ENCODE measurements around the gene CAGE1. TPM values are rescaled to one million over a fixed set of nuclear protein-coding genes. Genes with fewer than 3 reads are reported as not detected.

The CAGE1 gene
- total RNA-seq (not detected), polyA plus RNA-seq (not detected)
- long read RNA-seq, donor 1 = 0 reads
- long read RNA-seq, donor 2, partial matches to known transcripts = 188 of 198 reads
- long read RNA-seq, donor 2, other reads (novel, unspliced or antisense) = 10 of 198 reads
- long read RNA-seq, donor 3 = 0 reads

- DNase-seq = peak; percentile 91 to 96 (median 92)
- 0 to 1% (median 1%) methylated on average over 60 to 62 of the region's 62 CpGs for WGBS, 3 donors
- intact Hi-C loops (cut with DNase I) = loop anchor here in 2 of 4 donors (5.0 kb wide), 2 partner anchors 77 to 198 kb away; partner anchors contain the start of gene SSR1 (in 1 of the 2)
- Histone ChIP-seq H3K36me3 (no peaks in the 10 kb centered on the region), H3K27ac (peak within 1 kb of the TSS; percentile 18 to 73), H3K9me3 (no peaks in the 10 kb centered on the region), H3K4me3 (peak within 1 kb of the TSS; percentile 51), H3K27me3 (no peaks in the 10 kb centered on the region), H3K4me1 (ENCODE audit: insufficient read depth) (peaks cover 5% of the 10 kb centered on the region)
- peak; percentile 65 for TF ChIP-seq POLR2A (IDR thresholded peaks at IDR 0.05)
- TF ChIP-seq CTCF (IDR thresholded peaks at IDR 0.05) = no peak
- TF ChIP-seq EP300 (IDR thresholded peaks at IDR 0.05) = no peak
Observed at GRCh38 chr6:7389451-7390225, at the start of gene CAGE1, which contains the start of gene RIOK1. Gene CAGE1 (minus strand): TSS chr6:7389742. CDS start chr6:7387173, 2,569 bp downstream. Gene RIOK1 (plus strand): TSS chr6:7389808. CDS start chr6:7390003, 195 bp downstream.

- no peaks in the 10 kb centered on the region for H3K27me3 ChIP-seq
- WGBS, 3 donors = 88 to 96% (median 89%) methylated on average over 3 of the region's 3 CpGs
- intact Hi-C loops (cut with DNase I) = no loop called here
- no peaks in the 10 kb centered on the region for H3K36me3 ChIP-seq
- H3K4me1 ChIP-seq (ENCODE audit: insufficient read depth) = no peaks in the 10 kb centered on the region
- H3K4me3 ChIP-seq = no peak overlapping the region
- DNase-seq = no peak
- no peaks in the 10 kb centered on the region for H3K9me3 ChIP-seq
- TF ChIP-seq EP300 (IDR thresholded peaks at IDR 0.05) = no peak
- no peak for TF ChIP-seq CTCF (IDR thresholded peaks at IDR 0.05)
- TF ChIP-seq POLR2A (IDR thresholded peaks at IDR 0.05) = no peak
- no peak overlapping the region for H3K27ac ChIP-seq
Observed at GRCh38 chr6:7439228-7439627, 49.7 kb upstream of the CAGE1 start.

GRCh38 chr6:7438011-7438410 is 48.5 kb upstream of the CAGE1 start:
- WGBS, 3 donors = 94 to 99% (median 96%) methylated on average over 3 of the region's 3 CpGs
- no peaks in the 10 kb centered on the region for H3K4me1 ChIP-seq (ENCODE audit: insufficient read depth)
- no peak overlapping the region for H3K4me3 ChIP-seq
- TF ChIP-seq POLR2A (IDR thresholded peaks at IDR 0.05) = no peak
- TF ChIP-seq CTCF (IDR thresholded peaks at IDR 0.05) = no peak
- no peak for TF ChIP-seq EP300 (IDR thresholded peaks at IDR 0.05)
- H3K36me3 ChIP-seq = no peaks in the 10 kb centered on the region
- no peak overlapping the region for H3K27ac ChIP-seq
- intact Hi-C loops (cut with DNase I) = no loop called here
- DNase-seq = no peak
- H3K9me3 ChIP-seq = no peaks in the 10 kb centered on the region
- no peaks in the 10 kb centered on the region for H3K27me3 ChIP-seq

- H3K27me3 ChIP-seq = no peaks in the 10 kb centered on the region
- TF ChIP-seq CTCF (IDR thresholded peaks at IDR 0.05) = no peak
- no peak for TF ChIP-seq EP300 (IDR thresholded peaks at IDR 0.05)
- peaks cover 2% of the 10 kb centered on the region for H3K4me1 ChIP-seq (ENCODE audit: insufficient read depth)
- 67 to 79% (median 79%) methylated on average over 1 of the region's 1 CpG for WGBS, 3 donors
- no peaks in the 10 kb centered on the region for H3K36me3 ChIP-seq
- H3K9me3 ChIP-seq = no peaks in the 10 kb centered on the region
- DNase-seq = no peak
- H3K27ac ChIP-seq = no peak overlapping the region
- intact Hi-C loops (cut with DNase I) = no loop called here
- no peak overlapping the region for H3K4me3 ChIP-seq
Observed at GRCh38 chr6:7434672-7435071, 45.1 kb upstream of the CAGE1 start.

Data from ovary (tissue), 10 donors.